Activated CD4-positive, alpha-beta memory T cell treated with anti-CD3 and anti-CD28 coated beads for 36 hours (primary cell): ENCODE results near the gene ATP6V0D1. TPM values are rescaled to one million over a fixed set of nuclear protein-coding genes. Genes with fewer than 3 reads are reported as not detected.
"Not testable (repeated sequence)": the region's sequence is repeated elsewhere in the genome, so short reads cannot be mapped to it uniquely, and the experiment has no call there.

Source experiments
- CTCF ChIA-PET: fragments of 350-600 bp; sonication (Branson Sonifier 250); formaldehyde crosslinking; loops from one replicate; lab custom pipeline; 2021; ENCODE audit warnings: antibody characterized with exemption, inconsistent platforms; lab: Charles Lee
- POLR2A ChIA-PET: fragments of 350-600 bp; sonication (Branson Sonifier 250); formaldehyde crosslinking; loops from one replicate; lab custom pipeline; 2021; ENCODE audit warnings: antibody characterized with exemption; lab: Charles Lee
- DNase-seq: peaks from one replicate; pipeline ENCODE4 v3.0.0-alpha.2; 2020
- H3K27ac Mint-ChIP-seq: one replicate; pipeline ENCODE4 v1.8.0; 2021; ENCODE audit warnings: mixed read lengths
- H3K27me3 Mint-ChIP-seq: one replicate; pipeline ENCODE4 v1.8.0; 2021; ENCODE audit warnings: mixed read lengths
- H3K36me3 Mint-ChIP-seq: one replicate; pipeline ENCODE4 v1.8.0; 2021; ENCODE audit warnings: mixed read lengths
- H3K4me1 Mint-ChIP-seq: one replicate; pipeline ENCODE4 v1.8.0; 2021; ENCODE audit warnings: low read depth, mixed read lengths
- H3K4me3 Mint-ChIP-seq: one replicate; pipeline ENCODE4 v1.8.0; 2021; ENCODE audit warnings: mild to moderate bottlenecking, mixed read lengths
- H3K9me3 Mint-ChIP-seq: one replicate; pipeline ENCODE4 v1.8.0; 2021; ENCODE audit warnings: mixed read lengths
- intact Hi-C: fragments of 100-400 bp; cut with micrococcal nuclease; formaldehyde crosslinking; loops from one replicate; pipeline ENCODE4 v1.15.1; 2023
- total RNA-seq, 2 experiments: library from RNA; stranded (reverse); gene quantifications; one replicate each; pipeline ENCODE4 v1.2.3, GENCODE V29; 2021

Gene ATP6V0D1
- total RNA-seq, 2 experiments from 2014 or later, result 25.0 to 26.3 TPM

DNA sequence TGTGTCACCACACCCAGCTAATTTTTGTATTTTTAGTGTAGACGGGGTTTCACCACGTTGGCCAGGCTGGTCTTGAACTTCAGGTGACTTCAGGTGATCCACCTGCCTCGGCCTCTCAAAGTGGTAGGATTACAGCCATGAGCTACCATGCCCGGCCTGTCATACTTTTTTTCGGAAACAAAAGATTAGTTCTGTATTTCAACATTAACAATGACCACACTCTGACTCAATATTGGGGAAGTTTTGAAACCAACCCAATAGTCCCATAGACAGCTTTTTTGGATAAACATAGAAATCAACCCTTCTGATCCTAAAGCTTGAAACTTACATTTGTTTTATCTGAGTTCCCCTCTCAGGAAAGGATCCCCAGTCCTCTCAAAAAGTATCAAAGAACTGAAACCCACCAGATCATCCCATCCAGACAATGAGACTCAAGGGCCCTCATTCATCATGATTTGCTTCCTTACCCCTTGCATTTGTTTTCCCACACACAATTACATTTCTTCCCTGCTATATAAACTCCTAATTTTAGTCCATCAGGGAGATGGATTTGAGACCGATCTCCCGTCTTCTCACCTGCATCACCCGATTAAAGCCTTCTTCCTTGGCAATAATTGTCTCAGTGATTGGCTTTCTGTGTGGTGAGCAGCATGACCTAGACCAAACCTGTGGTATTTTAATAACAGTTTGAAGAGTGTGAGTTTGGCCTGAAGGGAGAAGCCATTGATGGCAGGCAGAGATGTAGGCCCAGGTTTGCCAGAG, 9.6 kb upstream of the ATP6V0D1 start:
- no peak overlapping the region for H3K4me3 Mint-ChIP-seq
- DNase-seq, result no peak
- CTCF ChIA-PET, result interaction anchor here (0.9 to 10.3 kb wide), 5 partner anchors 9 to 32 kb away, joined by 3 to 128 read pairs (median 13); partner anchors contain the start of gene ATP6V0D1
- intact Hi-C loops, result no loop called here
- H3K27me3 Mint-ChIP-seq, result no peaks in the 10 kb centered on the region
- POLR2A ChIA-PET, result interaction anchor here (0.6 kb wide), 1 partner anchor 187 kb away, joined by 3 read pairs; no protein-coding TSS in a partner anchor
- no peak overlapping the region for H3K27ac Mint-ChIP-seq
- peaks cover 3% of the 10 kb centered on the region for H3K36me3 Mint-ChIP-seq
- no peaks in the 10 kb centered on the region for H3K9me3 Mint-ChIP-seq
- H3K4me1 Mint-ChIP-seq, result no peaks in the 10 kb centered on the region

DNA sequence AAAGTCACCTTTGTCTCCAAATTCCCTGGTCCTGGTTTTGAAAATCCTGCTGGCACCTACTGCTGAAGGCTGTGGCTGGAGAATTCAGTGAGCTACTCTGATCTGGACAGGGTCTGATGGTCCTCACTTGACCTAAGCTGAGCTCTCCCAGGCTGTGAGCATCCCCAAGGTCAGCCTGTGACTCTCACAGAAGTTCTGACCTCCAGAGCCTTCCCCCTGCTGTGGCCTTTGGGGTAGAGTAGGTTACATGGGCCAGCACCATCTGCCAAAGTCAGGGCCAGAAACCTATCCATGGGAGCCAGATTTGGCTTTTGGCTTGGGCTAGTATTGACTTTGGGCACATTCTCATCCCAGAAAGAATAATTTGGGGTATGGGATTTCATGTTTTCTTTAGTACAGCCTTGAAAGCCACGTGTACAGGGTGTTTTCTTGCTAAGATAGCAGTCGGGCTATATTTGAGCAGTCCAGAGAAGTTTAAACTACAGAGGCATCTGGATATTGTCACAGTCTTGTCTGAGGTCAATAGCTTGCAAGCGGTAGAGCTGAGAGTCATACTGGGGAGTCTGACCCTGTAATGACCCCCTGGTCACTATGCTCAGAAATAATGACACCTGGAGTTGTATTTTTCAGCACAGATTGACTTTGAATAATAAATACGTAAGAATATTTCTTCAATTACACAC, 8.6 kb upstream of the ATP6V0D1 start:
- Mint-ChIP-seq H3K27me3 (no peaks in the 10 kb centered on the region), H3K4me1 (no peaks in the 10 kb centered on the region), H3K9me3 (no peaks in the 10 kb centered on the region), H3K27ac (no peak overlapping the region), H3K4me3 (no peak overlapping the region), H3K36me3 (peaks cover 4% of the 10 kb centered on the region)
- intact Hi-C loops, result no loop called here
- CTCF ChIA-PET, result interaction anchor here (0.9 to 6.1 kb wide), 5 partner anchors 8 to 57 kb away, joined by 4 to 35 read pairs (median 10); partner anchors contain the start of gene ATP6V0D1
- no peak for DNase-seq
- POLR2A ChIA-PET, result no interaction called here

DNA sequence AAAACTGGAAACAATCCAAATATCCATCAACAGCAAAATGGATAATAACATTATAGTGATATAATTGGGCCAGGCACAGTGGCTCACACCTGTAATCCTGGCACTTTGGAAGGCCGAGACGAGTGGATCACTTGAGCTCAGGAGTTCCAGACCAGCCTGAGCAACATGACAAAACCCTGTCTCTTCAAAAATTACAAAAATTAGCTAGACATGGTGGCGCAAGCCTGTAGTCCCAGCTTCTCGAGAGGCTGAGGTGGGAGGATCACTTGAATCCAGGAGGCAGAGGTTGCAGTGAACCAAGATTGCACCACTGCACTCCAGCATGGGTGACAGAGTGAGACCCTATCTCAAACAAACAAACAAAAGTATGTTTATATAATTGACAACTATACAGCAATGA, 6.6 kb upstream of the ATP6V0D1 start:
- H3K4me1 Mint-ChIP-seq, H3K36me3 Mint-ChIP-seq, intact Hi-C loops, H3K27me3 Mint-ChIP-seq, DNase-seq, POLR2A ChIA-PET, H3K27ac Mint-ChIP-seq, H3K4me3 Mint-ChIP-seq, H3K9me3 Mint-ChIP-seq: not testable (repeated sequence)
- CTCF ChIA-PET, result interaction anchor here (1.0 to 2.8 kb wide), 3 partner anchors 27 to 50 kb away, joined by 4 to 10 read pairs (median 5); no protein-coding TSS in a partner anchor

DNA sequence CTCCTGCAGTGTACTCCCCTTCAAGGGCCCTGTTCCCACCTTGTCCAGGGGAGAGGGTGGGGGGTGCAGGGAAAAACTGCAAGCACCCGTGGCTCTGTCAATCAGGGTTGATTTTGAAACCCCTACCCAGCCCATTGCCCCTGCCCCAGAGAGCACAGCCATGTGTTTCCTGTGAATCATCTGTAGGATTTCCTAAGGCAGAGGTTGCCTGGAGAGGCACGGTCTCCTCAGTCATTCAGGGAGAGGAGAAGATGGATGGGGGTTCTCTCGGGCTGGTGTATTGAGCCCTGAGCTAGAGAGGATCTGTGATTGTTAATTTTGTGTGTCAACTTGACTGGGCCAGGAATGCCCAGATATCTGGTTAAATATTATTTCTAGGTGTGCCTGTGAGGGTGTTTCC, 5.8 kb upstream of the ATP6V0D1 start:
- Mint-ChIP-seq H3K36me3 (peaks cover 1% of the 10 kb centered on the region), H3K4me3 (no peak overlapping the region), H3K4me1 (peaks cover 12% of the 10 kb centered on the region), H3K9me3 (no peaks in the 10 kb centered on the region), H3K27me3 (no peaks in the 10 kb centered on the region), H3K27ac (no peak overlapping the region)
- DNase-seq, result no peak
- intact Hi-C loops, result no loop called here
- POLR2A ChIA-PET, result no interaction called here
- CTCF ChIA-PET, result interaction anchor here (1.0 to 2.8 kb wide), 2 partner anchors 27 to 34 kb away, joined by 5 to 10 read pairs; no protein-coding TSS in a partner anchor

DNA sequence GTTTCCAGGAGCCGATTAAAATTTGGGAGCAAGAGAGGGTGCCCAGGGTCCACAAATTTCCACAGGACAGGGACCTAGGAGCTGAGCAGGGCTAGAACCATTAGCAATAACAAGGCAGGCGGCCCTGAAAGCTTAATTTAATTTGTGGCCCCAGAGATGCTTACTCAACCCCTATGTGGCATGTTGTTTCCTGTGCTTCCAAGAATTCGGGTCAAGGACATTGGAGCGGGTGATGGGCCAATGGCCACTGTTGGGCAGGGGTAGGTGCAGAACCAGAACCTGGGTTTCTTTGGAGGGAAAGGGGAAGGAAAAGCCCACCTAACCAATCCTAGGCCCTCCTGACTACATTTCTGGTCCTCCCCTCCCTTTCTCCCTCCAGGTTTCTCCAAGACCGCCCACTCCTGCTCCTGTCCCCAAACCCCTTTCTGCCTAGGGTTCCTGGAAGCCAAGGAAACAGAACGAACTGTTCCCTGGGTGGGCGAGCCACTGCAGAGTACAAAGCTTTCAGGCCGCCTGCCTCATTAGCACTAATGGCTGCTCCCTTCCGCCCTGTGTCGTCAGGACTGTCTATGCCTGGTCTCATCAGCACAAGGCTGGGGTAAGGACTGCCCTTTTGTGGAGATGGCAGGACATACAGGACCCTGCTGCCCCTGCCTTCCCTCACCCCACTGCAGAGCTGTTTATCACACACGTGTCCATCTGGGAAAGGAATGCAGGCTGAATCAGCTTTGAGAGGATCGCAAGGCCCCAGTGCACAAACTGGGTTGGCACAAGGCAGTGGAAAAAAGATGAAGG, 3.0 kb upstream of the ATP6V0D1 start:
- CTCF ChIA-PET, result interaction anchor here (0.6 to 5.7 kb wide), 6 partner anchors 10 to 56 kb away, joined by 3 to 58 read pairs (median 6); no protein-coding TSS in a partner anchor
- intact Hi-C loops, result no loop called here
- H3K4me1 Mint-ChIP-seq, result peaks cover 22% of the 10 kb centered on the region
- peak overlapping the region; percentile 38 for H3K27ac Mint-ChIP-seq
- no peaks in the 10 kb centered on the region for H3K27me3 Mint-ChIP-seq
- H3K4me3 Mint-ChIP-seq, result no peak overlapping the region
- no peak for DNase-seq
- H3K36me3 Mint-ChIP-seq, result peaks cover 3% of the 10 kb centered on the region
- POLR2A ChIA-PET, result no interaction called here
- no peaks in the 10 kb centered on the region for H3K9me3 Mint-ChIP-seq

DNA sequence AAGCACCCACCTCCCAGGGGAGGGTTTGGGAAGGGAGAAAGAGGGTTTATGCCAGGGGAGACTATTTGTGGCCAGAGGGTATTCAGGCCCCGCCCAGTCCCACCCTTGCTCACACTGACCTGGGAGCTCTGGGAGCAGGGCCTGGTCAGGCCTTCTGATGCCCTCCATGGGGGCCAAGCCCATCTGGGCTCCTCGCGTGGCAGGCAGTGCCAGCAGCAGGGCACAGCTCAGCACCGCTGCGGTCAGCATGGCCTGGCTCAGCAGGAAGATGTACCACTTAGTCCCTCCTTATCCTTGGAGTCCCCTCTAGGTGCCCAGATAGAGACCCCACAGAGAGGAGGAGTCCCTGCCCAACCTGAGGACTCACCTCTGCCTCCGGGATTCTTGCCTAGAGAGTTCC, 2.2 kb upstream of the ATP6V0D1 start, which contains the start of gene AGRP:
AGRP (minus strand) TSS at position 398 of the 400 bp plus-strand sequence; CDS start at position 249, 149 bp downstream.
- peaks cover 28% of the 10 kb centered on the region for H3K4me1 Mint-ChIP-seq
- H3K4me3 Mint-ChIP-seq, result peak within 1 kb of the TSS; percentile 99
- peaks cover 3% of the 10 kb centered on the region for H3K36me3 Mint-ChIP-seq
- H3K9me3 Mint-ChIP-seq, result no peaks in the 10 kb centered on the region
- no peak for DNase-seq
- CTCF ChIA-PET, result interaction anchor here (1.0 to 5.7 kb wide), 5 partner anchors 15 to 55 kb away, joined by 3 to 58 read pairs (median 4); no protein-coding TSS in a partner anchor
- H3K27ac Mint-ChIP-seq, result peak within 1 kb of the TSS; percentile 97
- H3K27me3 Mint-ChIP-seq, result no peaks in the 10 kb centered on the region
- POLR2A ChIA-PET, result no interaction called here
- intact Hi-C loops, result no loop called here

DNA sequence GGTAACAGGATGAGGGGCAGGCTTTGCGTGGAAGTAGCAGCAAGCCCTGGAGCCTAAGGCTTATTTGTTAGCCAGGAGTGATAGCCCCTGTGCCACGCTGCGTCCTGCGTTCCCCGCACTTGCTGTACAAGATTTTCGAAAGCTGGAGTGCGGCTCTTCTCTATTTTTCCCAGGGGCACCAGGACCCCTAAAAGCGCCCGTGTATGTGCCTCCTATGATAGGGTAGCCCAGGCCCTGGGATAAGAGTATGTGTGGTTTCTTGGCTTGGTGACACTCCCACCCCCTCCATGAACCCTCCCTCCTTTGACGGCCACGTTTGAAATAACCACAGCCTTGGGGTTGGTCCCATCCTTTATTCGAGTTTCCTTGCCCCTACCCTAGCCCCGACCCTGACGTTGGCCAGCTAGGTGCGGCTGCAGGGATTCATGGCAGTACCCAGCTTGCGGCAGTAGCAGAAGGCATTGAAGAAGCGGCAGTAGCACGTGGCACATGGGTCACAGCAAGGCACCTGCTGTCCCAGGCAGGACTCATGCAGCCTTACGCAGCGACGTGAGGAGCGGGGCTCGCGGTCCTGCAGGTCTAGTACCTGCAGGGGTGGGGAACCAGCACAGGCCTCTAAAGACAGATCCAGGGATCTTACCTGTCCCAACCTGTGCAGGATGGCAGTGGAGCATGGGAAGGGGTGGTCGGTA, 1.4 kb upstream of the ATP6V0D1 start:
- intact Hi-C loops, result no loop called here

DNA sequence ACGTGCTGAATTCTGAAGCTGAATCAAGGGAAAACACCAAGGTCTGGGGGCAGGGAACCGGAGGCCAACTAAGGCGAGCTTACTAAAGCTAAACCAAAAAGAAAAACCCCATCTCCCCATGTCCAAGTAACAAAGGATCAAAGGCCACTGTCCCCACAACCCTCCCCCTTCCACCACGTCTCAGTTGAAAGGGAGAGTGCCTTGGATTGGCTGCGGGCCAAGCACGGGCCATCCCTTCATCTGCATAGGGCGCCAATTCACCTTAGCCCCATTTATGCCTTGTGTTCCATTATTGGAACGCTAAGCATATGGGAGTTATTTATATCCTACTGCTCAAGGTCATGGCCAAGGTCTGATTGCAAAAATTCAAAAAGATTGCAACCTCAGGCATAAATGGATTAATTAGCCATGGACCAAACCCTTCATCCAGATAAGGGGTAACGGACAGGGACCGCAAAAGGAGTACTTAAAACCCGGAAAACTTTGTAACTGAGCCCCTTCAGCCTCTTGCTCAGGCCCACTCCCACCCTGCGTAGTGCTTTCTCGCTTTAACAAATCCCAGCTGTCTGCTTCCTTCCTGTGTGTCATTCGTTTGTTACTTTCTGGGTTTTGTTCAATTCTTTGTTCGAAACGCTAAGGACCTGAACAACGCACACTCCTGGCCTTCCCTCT, 740 bp upstream of the ATP6V0D1 start:
- Mint-ChIP-seq H3K4me1 (peaks cover 36% of the 10 kb centered on the region), H3K27ac (peak overlapping the region; percentile 97)

More for the DNA sequence above, 1.4 kb upstream of the ATP6V0D1 start:
- Mint-ChIP-seq H3K36me3 (peaks cover 3% of the 10 kb centered on the region), H3K4me3 (peak overlapping the region; percentile 99), H3K9me3 (no peaks in the 10 kb centered on the region), H3K27ac (peak overlapping the region; percentile 97), H3K4me1 (peaks cover 33% of the 10 kb centered on the region), H3K27me3 (no peaks in the 10 kb centered on the region)
- ChIA-PET POLR2A (interaction anchor here (0.8 to 1.9 kb wide), 2 partner anchors 39 to 186 kb away, joined by 3 to 6 read pairs; no protein-coding TSS in a partner anchor), CTCF (interaction anchor here (0.8 to 5.7 kb wide), 15 partner anchors 9 to 186 kb away, joined by 3 to 58 read pairs (median 10); no protein-coding TSS in a partner anchor)
- DNase-seq, result peak; percentile 22

DNA sequence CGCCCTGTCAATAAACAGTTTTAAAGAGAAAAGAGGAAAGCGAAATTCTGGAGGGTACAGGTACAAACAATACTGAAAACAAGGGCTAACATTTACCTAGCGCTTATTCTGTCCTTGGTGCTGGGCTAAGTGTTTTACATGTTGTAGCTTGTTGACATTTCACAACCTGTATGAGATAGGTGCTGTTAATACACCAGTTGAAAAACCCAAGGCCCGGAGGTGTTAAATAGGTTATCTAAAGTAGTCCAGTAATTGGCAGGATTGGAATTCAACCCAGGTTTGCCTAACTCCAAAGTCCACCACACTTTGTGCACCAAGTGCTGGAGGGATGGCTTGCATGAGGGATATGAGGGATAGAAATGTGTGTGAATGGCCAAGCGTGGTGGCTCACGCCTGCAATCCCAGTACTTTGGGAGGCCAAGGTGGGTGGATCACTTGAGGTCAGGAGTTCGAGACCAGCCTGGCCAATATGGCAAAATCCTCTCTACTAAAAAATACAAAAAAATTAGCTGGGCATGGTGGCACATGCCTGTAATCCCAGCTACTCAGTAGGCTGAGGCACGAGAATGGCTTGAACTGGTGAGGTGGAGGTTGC, 2.9 kb downstream of the ATP6V0D1 start:
- Mint-ChIP-seq H3K27me3 (no peaks in the 10 kb centered on the region), H3K9me3 (no peaks in the 10 kb centered on the region), H3K36me3 (peaks cover 2% of the 10 kb centered on the region), H3K27ac (no peak overlapping the region), H3K4me1 (peaks cover 51% of the 10 kb centered on the region), H3K4me3 (no peak overlapping the region)
- POLR2A ChIA-PET, result no interaction called here
- DNase-seq, result no peak
- intact Hi-C loops, result no loop called here
- CTCF ChIA-PET, result interaction anchor here (5.7 kb wide), 1 partner anchor 44 kb away, joined by 58 read pairs; no protein-coding TSS in a partner anchor

More for the DNA sequence above, 740 bp upstream of the ATP6V0D1 start:
- intact Hi-C loops, result loop anchor here (1.0 to 2.0 kb wide), 6 partner anchors 33 to 325 kb away; partner anchors contain the start of genes ACD, CTCF, PARD6A and RANBP10
- Mint-ChIP-seq H3K9me3 (no peaks in the 10 kb centered on the region), H3K4me3 (peak overlapping the region; percentile 99), H3K27me3 (no peaks in the 10 kb centered on the region), H3K36me3 (peaks cover 3% of the 10 kb centered on the region)
- CTCF ChIA-PET, result interaction anchor here (0.6 to 5.7 kb wide), 33 partner anchors 9 to 464 kb away, joined by 3 to 58 read pairs (median 5); partner anchors contain the start of genes CARMIL2, CTCF, GFOD2 and PLEKHG4
- peak; percentile 69 for DNase-seq
- POLR2A ChIA-PET, result interaction anchor here (0.7 to 1.9 kb wide), 11 partner anchors 39 to 607 kb away, joined by 3 to 7 read pairs (median 3); partner anchors contain the start of genes ACD and GFOD2
